Measurements from ENCODE around the gene RASA2.

DNA sequence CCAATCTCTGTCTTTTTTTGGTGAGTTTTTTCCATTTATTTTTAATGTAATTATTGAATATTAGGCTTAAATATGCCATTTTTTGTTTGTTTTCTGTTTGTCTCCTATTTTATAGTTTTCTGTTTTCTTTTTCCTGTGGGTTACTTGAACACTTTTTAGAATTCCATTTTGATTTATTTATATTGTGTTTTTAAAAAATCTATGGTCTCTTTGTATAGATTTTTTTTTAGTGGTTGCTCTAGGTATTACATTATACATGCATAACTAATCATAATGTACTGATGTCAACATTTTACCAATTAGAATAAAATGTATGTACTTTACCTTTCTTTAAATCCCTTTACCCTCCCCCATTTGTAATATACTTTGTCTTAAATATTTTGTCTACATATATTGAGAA lies 56.2 kb downstream of the RASA2 start:
- no peak for TF ChIP-seq REST (IDR thresholded peaks at IDR 0.05; ENCODE audit: insufficient read depth in 1 of 2, low read depth in 2 of 2, low read length in 1 of 2)
- TF ChIP-seq, protein P1, sequence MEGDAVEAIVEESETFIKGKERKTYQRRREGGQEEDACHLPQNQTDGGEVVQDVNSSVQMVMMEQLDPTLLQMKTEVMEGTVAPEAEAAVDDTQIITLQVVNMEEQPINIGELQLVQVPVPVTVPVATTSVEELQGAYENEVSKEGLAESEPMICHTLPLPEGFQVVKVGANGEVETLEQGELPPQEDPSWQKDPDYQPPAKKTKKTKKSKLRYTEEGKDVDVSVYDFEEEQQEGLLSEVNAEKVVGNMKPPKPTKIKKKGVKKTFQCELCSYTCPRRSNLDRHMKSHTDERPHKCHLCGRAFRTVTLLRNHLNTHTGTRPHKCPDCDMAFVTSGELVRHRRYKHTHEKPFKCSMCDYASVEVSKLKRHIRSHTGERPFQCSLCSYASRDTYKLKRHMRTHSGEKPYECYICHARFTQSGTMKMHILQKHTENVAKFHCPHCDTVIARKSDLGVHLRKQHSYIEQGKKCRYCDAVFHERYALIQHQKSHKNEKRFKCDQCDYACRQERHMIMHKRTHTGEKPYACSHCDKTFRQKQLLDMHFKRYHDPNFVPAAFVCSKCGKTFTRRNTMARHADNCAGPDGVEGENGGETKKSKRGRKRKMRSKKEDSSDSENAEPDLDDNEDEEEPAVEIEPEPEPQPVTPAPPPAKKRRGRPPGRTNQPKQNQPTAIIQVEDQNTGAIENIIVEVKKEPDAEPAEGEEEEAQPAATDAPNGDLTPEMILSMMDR (IDR thresholded peaks at IDR 0.05) = no peak
